ENCODE results near the gene ACSBG1. TPM values are rescaled to one million over a fixed set of nuclear protein-coding genes. Genes with fewer than 3 reads are reported as not detected.
A peak's percentile ranks its signal among the peaks of the same experiment; 100 is the strongest.

ACSBG1 gene
- total RNA-seq, 4 donors from 2014 or later: 0.67 to 6.4 (median 1.9) TPM

DNA sequence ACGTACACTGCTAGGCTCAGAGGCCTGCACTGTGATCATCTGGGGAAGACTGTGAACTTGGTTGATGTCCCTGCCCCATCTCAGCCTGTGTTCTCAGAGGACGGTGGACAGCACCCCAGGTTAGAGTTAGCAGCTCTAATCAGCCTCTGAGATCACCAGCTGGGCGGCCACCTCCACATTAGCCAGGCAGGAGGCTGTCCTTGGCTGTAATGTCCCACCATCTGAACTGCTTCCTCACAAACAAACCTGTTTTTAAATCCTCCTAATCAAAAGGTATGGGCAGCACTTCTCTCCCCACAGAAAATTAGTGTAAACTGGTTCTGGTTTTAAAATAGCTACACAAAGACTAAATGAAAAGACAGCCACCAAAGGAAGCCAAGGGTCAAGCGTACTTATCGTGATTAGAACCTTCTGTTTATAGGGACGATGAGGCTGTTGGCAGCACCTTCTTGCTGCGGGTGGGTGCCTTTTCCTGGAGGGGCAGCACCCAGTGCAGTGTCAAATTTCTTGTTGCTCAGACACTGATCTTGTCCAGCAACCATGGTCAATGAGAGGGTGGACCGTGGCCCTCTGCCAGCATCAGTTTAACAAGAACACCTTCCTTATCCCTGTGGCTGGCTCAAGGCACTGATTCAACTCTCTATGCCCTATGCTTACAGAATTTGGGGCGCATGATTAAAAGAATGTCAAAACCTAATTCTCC lies 24.6 kb downstream of the ACSBG1 start:
- Histone ChIP-seq H3K27me3 (no peaks in the 10 kb centered on the region), H3K4me3 (no peak overlapping the region), H3K36me3 (no peaks in the 10 kb centered on the region), H3K27ac (peak overlapping the region in 3 of 4 donors; percentile 9 to 52 (median 21)), H3K9me3 (no peaks in the 10 kb centered on the region), H3K4me1 (peaks cover 0 to 70% (median 20%) of the 10 kb centered on the region in 3 donors)
- WGBS, 2 donors (ENCODE audit: low coverage in 1 of 2): 12 to 45% methylated on average over 4 to 7 of the region's 9 CpGs
- ATAC-seq: no peak
- TF ChIP-seq CTCF (IDR thresholded peaks at IDR 0.05) (no peak), POLR2AphosphoS5 (IDR thresholded peaks at IDR 0.05) (no peak), POLR2A (IDR thresholded peaks at IDR 0.05) (no peak), EP300 (IDR thresholded peaks at IDR 0.05) (no peak)

- H3K36me3 ChIP-seq: no peaks in the 10 kb centered on the region
- H3K9me3 ChIP-seq: no peaks in the 10 kb centered on the region
- ATAC-seq: no peak
- peaks cover 0 to 70% (median 20%) of the 10 kb centered on the region in 3 donors for H3K4me1 ChIP-seq
- TF ChIP-seq POLR2AphosphoS5 (IDR thresholded peaks at IDR 0.05) (no peak), EP300 (IDR thresholded peaks at IDR 0.05) (no peak), CTCF (IDR thresholded peaks at IDR 0.05) (no peak), POLR2A (IDR thresholded peaks at IDR 0.05) (no peak)
- H3K27ac ChIP-seq: peak overlapping the region in 3 of 4 donors; percentile 9 to 52 (median 21)
- WGBS, 2 donors (ENCODE audit: low coverage in 1 of 2): 74 to 79% methylated on average over 5 to 9 of the region's 20 CpGs
- H3K27me3 ChIP-seq: no peaks in the 10 kb centered on the region
- H3K4me3 ChIP-seq: no peak overlapping the region
These were observed 25.3 kb downstream of the ACSBG1 start for GRCh38 chr15:78208887-78209645.

DNA sequence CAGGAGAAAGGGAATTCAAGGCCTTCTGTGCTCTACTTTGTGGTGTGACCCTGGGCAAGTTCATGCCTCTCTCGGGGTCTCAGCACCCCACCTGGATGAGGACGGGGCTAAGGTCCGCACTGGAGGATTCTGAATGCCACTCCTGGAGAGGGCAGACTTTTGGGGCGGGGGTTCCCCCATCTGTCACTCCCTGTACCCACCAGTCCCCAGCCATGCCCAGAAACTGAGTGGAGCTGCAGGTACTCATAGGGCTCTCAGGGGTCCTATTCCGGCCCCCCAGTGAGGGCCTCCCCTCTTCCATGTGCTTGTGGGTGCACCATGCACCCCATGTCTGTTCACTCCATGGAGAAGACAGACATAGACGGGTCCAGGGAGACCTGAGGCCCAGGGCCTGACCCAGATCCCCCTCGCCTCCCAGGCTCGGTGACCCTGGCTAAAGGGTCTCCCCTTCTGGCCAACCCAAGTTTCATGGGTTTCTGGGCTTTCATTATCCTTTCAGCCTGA lies 26.0 kb downstream of the ACSBG1 start:
- Histone ChIP-seq H3K27ac (no peak overlapping the region), H3K4me3 (no peak overlapping the region), H3K9me3 (no peaks in the 10 kb centered on the region), H3K36me3 (no peaks in the 10 kb centered on the region), H3K27me3 (no peaks in the 10 kb centered on the region), H3K4me1 (peaks cover 0 to 70% (median 20%) of the 10 kb centered on the region in 3 donors)
- TF ChIP-seq EP300 (IDR thresholded peaks at IDR 0.05) (no peak), CTCF (IDR thresholded peaks at IDR 0.05) (no peak), POLR2A (IDR thresholded peaks at IDR 0.05) (no peak), POLR2AphosphoS5 (IDR thresholded peaks at IDR 0.05) (no peak)
- ATAC-seq: no peak
- 60% methylated on average over 1 of the region's 8 CpGs for WGBS, 2 donors (ENCODE audit: low coverage in 1 of 2)

DNA sequence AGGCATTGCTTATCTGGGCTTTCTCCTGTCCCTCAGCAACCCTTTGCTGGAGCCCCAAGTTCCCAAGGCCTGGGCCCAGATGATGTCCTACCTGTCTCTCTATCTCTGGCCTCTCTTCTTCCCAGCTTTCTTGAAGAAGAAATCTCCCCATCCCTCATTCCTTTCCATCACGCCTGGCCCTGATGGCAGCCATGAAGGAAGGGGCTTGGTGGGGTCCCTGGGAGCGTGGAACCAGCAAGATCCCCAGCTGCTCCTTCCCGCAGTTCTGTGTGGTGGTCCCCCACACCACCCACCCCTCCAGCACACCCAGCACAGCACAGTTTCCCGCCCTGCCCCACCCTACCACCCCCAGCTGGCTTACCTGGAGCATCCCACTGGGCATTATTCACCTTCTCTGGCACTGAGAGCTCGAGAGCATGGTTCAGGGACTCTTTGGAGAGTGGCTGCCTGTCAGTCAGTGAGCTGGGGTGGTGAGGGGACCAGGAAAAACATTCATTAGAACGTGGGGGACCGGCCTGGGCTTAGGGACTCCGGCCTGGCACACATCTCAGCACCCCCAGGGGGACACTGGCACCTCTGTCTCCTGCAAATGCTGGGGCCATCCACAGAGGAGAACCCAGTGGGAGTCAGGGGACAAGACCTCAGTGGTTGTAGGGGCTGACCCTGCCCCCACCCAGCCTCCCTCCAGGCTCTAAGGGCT lies 26.6 kb downstream of the ACSBG1 start:
- peaks cover 0 to 64% (median 15%) of the 10 kb centered on the region in 3 donors for H3K4me1 ChIP-seq
- 89% methylated on average over 3 of the region's 8 CpGs; no CpG with 5 or more reads in 1 of the 2 donors for WGBS, 2 donors (ENCODE audit: low coverage in 1 of 2)

More for the DNA sequence above, 26.6 kb downstream of the ACSBG1 start:
- ATAC-seq: no peak
- Histone ChIP-seq H3K36me3 (no peaks in the 10 kb centered on the region), H3K9me3 (no peaks in the 10 kb centered on the region), H3K27me3 (no peaks in the 10 kb centered on the region), H3K4me3 (no peak overlapping the region), H3K27ac (no peak overlapping the region)
- TF ChIP-seq CTCF (IDR thresholded peaks at IDR 0.05): no peak
- no peak for TF ChIP-seq POLR2AphosphoS5 (IDR thresholded peaks at IDR 0.05)
- TF ChIP-seq EP300 (IDR thresholded peaks at IDR 0.05): no peak
- no peak for TF ChIP-seq POLR2A (IDR thresholded peaks at IDR 0.05)

Data from gastroesophageal sphincter (tissue), 4 donors.